ENCODE data around the gene KIAA1671. TPM values are rescaled to one million over a fixed set of nuclear protein-coding genes. Genes with fewer than 3 reads are reported as not detected.

KIAA1671 gene
- total RNA-seq, 4 donors from 2014 or later = 14.2 to 34.2 (median 22.6) TPM

- H3K36me3 ChIP-seq = peaks cover 0 to 8% (median 0%) of the 10 kb centered on the region in 4 donors
- no peak for DNase-seq (ENCODE audit: extremely low spot score)
- peak overlapping the region in 2 of 4 donors; percentile 39 to 46 for H3K27ac ChIP-seq (replicated peaks in 1 of 4)
- no peaks in the 10 kb centered on the region for H3K27me3 ChIP-seq
- TF ChIP-seq EP300 (IDR thresholded peaks at IDR 0.05) (no peak), POLR2A (IDR thresholded peaks at IDR 0.05; ENCODE audit: low read depth) (no peak), CTCF (IDR thresholded peaks at IDR 0.05) (no peak), POLR2AphosphoS5 (IDR thresholded peaks at IDR 0.05) (no peak)
- intact Hi-C loops (cut with DNase I) = no loop called here
- H3K9me3 ChIP-seq = no peaks in the 10 kb centered on the region
- H3K4me1 ChIP-seq = peaks cover 23 to 66% (median 60%) of the 10 kb centered on the region in 4 donors
- H3K4me3 ChIP-seq = no peak overlapping the region
- 100% methylated on average over 1 of the region's 1 CpG for WGBS
Measured at GRCh38 chr22:25126510-25126909, 174.0 kb downstream of the KIAA1671 start.

- no peak for DNase-seq (ENCODE audit: extremely low spot score)
- intact Hi-C loops (cut with DNase I) = no loop called here
- TF ChIP-seq POLR2A (IDR thresholded peaks at IDR 0.05; ENCODE audit: low read depth) (no peak), CTCF (IDR thresholded peaks at IDR 0.05) (no peak), POLR2AphosphoS5 (IDR thresholded peaks at IDR 0.05) (no peak), EP300 (IDR thresholded peaks at IDR 0.05) (no peak)
- Histone ChIP-seq H3K9me3 (no peaks in the 10 kb centered on the region), H3K36me3 (peaks cover 0 to 8% (median 0%) of the 10 kb centered on the region in 4 donors), H3K4me3 (no peak overlapping the region), H3K27ac (replicated peaks in 1 of 4) (no peak overlapping the region), H3K27me3 (no peaks in the 10 kb centered on the region), H3K4me1 (peaks cover 26 to 68% (median 64%) of the 10 kb centered on the region in 4 donors)
- 66% methylated on average over 6 of the region's 6 CpGs for WGBS
Measured at GRCh38 chr22:25127318-25127717, 174.8 kb downstream of the KIAA1671 start.

GRCh38 chr22:25130462-25130861, 177.9 kb downstream of the KIAA1671 start:
- no peaks in the 10 kb centered on the region for H3K27me3 ChIP-seq
- peaks cover 45 to 99% (median 92%) of the 10 kb centered on the region in 4 donors for H3K4me1 ChIP-seq
- TF ChIP-seq EP300 (IDR thresholded peaks at IDR 0.05) = no peak
- TF ChIP-seq CTCF (IDR thresholded peaks at IDR 0.05) = no peak
- no peak for TF ChIP-seq POLR2A (IDR thresholded peaks at IDR 0.05; ENCODE audit: low read depth)
- TF ChIP-seq POLR2AphosphoS5 (IDR thresholded peaks at IDR 0.05) = no peak
- no peak overlapping the region for H3K4me3 ChIP-seq
- H3K9me3 ChIP-seq = no peaks in the 10 kb centered on the region
- intact Hi-C loops (cut with DNase I) = no loop called here
- no peaks in the 10 kb centered on the region for H3K36me3 ChIP-seq
- H3K27ac ChIP-seq (replicated peaks in 1 of 4) = peak overlapping the region; percentile 5 to 41 (median 30)
- DNase-seq (ENCODE audit: extremely low spot score) = no peak
- WGBS = 61% methylated on average over 6 of the region's 6 CpGs

- TF ChIP-seq CTCF (IDR thresholded peaks at IDR 0.05) (no peak), POLR2AphosphoS5 (IDR thresholded peaks at IDR 0.05) (no peak), EP300 (IDR thresholded peaks at IDR 0.05) (no peak), POLR2A (IDR thresholded peaks at IDR 0.05; ENCODE audit: low read depth) (no peak)
- peak overlapping the region in 3 of 4 donors; percentile 22 to 27 (median 27) for H3K27ac ChIP-seq (replicated peaks in 1 of 4)
- peaks cover 52 to 99% (median 94%) of the 10 kb centered on the region in 4 donors for H3K4me1 ChIP-seq
- H3K9me3 ChIP-seq = no peaks in the 10 kb centered on the region
- H3K27me3 ChIP-seq = no peaks in the 10 kb centered on the region
- intact Hi-C loops (cut with DNase I) = no loop called here
- 80% methylated on average over 5 of the region's 9 CpGs for WGBS
- H3K36me3 ChIP-seq = no peaks in the 10 kb centered on the region
- no peak for DNase-seq (ENCODE audit: extremely low spot score)
- H3K4me3 ChIP-seq = no peak overlapping the region
Measured at GRCh38 chr22:25131198-25131887, 178.8 kb downstream of the KIAA1671 start.

Data from esophagus muscularis mucosa (tissue), 4 donors.